ENCODE data around the gene LMTK3.

The LMTK3 gene

GRCh38 chr19:48511800-48512503 lies at the start of gene LMTK3:
Gene LMTK3 (minus strand): TSS chr19:48511835. CDS start chr19:48511576, 259 bp downstream.
- peak; percentile 83 to 92 for DNase-seq

GRCh38 chr19:48561412-48561811 lies 49.8 kb upstream of the LMTK3 start:
- no peak for DNase-seq

DNA sequence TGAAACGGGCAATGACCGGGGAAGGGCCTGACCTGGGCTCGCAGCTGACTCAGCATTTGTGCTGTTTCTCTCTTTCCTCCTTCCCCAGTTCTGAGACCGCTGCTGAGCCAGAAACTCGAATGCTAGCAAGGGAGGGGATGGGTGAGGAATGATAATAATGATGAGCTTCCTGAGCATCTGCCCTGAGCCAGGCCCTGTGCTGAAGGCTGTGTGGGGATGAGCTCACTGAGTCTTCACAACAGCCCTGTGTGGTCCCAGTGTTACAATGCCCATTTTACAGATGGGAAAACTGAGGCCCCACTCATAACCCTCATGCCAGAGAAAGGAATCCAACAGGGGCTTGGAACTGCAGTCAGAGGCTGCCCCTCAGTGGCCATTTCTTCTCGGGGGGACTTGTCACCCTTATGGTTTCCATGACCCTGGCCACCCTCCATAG lies 48.5 kb upstream of the LMTK3 start:
- no peak for DNase-seq

GRCh38 chr19:48558018-48558684 lies 46.5 kb upstream of the LMTK3 start:
- DNase-seq, result no peak

GRCh38 chr19:48556825-48557224 lies 45.2 kb upstream of the LMTK3 start:
- no peak for DNase-seq

- no peak for DNase-seq
Measured at GRCh38 chr19:48556163-48556562, 44.5 kb upstream of the LMTK3 start.

DNA sequence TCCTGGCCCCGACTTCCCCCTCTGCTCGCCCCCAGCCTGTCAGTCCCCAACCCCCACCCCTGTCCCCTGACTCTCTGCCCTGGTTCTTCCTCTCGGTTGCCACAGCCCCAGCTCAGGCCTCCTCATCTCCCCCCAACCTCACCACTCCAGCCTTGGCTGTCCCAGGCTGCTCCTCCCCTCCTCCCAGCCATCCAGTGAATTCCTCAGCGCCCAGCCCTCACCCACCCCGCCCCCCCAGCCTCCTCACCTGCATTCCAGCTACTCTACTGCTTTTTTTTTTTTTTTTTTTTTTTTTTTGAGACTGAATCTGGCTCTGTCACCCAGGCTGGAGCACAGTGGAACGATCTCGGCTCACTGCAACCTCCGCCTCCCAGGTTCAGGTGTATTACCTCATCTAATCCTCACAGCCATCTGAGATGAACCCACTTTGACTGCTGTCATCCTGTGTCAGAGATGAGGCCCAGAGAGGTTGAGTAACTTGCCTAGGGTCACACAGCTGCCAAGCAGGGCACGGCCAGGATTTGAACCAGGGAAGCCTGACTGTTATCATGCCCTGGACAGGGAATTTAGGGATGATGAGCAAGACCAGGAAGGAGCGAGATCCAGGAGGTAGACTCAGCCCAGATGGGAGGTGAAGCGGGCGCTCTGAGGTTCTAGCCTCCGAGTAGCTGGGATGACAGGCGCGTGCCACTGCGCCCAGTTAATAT lies 42.9 kb upstream of the LMTK3 start:
- no peak for DNase-seq

- DNase-seq, result no peak
Measured at GRCh38 chr19:48553676-48554384, 42.2 kb upstream of the LMTK3 start.

DNA sequence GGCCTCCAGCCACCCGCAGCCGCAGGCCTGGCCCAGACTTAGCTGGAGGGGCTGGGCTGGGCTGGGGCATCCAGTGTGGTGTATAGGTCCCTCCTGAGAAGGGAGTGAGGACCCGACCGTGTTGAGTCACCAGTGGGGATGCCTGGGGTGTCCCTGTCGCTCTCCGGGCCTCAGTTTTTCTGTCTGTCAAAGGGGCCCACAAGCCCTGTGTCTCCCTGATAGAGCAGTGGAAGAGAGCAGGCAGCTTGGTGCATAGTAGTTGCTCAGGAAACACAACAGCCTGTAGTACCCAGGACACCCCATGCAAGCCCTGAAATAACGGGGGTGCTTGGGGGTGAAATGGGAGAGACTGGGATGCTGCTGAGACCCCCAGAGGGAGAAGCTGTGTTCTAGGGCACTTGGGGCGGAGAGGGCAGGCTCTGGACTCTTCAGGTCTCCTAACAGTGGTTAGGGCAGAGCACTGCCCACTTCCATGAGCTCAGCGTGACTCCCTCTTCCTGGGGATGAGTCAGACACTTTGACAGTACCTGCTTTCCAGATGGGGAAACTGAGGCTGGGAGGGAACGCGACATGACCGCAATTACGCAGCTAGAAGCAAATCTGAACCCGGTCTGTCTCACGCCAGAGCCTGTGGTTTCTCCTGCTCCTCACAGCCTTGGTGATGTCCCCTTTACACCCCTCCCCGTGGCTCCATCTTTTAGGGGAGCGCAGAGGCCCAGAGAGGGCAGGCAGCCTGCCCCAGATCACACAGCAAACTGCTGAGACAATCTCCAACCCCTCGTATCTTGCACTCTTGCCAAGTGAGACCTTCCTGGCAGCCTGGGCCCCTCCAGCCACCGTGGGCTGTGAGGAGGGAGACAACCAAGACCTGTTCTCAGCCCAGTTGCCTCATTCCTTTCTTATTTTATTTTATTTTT lies 41.0 kb upstream of the LMTK3 start:
- DNase-seq, result no peak

DNA sequence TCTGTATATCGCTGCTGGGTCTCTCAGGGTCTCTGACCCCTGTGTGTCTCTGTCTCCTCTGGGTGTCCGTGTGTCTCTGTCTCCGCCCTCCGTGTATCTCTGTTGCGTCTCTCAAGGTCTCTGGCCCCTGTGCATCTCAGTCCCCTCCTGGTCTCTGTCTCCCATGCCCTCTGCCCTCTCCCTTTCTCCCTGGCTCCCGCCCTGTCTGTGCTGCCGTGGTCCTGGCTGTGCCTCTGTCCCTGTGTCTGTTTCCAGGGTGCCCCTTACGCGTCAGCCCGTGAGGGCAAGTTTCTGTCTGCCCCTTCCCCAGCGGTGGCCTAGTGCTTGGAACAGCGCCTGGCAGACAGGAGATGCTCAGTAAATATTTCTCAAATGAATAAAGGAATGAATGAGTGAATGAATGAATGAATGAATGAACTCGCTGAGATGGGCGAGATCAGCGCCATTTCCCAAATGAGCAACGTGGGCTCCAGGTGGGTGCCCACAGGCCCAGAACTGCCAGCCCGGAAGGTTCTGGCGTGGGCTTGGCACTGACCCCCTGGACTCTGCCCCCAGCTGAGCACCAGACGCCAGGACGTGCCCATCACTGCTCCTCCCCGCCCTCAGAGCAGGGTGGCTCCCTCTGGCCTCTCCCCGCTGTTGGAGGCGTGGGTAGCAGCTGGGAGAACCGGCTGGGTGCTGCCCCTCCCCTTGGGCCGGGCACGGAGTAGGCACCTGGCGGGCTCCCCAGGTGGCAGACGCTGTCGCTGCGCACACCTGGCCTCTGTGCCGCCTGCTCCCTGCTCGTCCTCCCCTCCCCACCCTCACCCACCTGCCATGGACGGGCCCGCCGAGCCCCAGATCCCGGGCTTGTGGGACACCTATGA lies 40.0 kb upstream of the LMTK3 start, which contains the start of gene SULT2B1:
Gene SULT2B1, plus strand, starts transcription at position 736 of the 866 bp plus-strand sequence. Its CDS starts 81 bp downstream, at position 817.
- no peak for DNase-seq

GRCh38 chr19:48549380-48549779 lies 37.7 kb upstream of the LMTK3 start:
- DNase-seq, result no peak

DNA sequence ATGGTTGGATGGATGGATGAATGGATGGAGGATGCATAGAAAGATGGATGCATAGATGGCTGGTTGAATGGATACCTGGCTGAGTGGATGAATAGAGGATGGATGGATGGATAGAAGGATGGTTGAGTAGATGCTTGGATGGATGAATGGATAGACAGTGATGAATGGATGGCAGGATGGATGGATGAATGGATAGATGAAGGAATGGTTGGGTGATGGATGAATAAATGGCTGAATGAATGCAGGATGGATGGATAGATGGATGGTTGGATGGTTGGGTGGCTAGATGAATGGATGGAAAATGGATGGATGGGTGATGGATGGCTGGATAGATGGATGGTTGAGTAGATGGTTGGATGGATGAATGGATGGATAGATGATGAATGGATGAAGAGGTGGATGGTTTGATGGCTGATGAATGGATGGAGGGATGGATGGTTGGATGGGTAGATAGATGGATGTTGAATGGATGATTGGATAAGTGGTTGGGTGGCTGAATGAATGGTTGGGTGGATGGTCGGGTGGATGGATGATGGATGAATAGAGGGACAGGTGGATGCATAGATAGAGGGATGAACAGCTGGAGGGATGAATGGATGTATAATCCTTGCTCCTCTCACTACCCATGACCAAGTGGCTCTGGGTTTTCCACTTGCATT lies 36.7 kb upstream of the LMTK3 start:
- DNase-seq, result no peak

GRCh38 chr19:48547722-48548121 lies 36.1 kb upstream of the LMTK3 start:
- no peak for DNase-seq

GRCh38 chr19:48544856-48545750 lies 33.5 kb upstream of the LMTK3 start:
- no peak for DNase-seq

DNA sequence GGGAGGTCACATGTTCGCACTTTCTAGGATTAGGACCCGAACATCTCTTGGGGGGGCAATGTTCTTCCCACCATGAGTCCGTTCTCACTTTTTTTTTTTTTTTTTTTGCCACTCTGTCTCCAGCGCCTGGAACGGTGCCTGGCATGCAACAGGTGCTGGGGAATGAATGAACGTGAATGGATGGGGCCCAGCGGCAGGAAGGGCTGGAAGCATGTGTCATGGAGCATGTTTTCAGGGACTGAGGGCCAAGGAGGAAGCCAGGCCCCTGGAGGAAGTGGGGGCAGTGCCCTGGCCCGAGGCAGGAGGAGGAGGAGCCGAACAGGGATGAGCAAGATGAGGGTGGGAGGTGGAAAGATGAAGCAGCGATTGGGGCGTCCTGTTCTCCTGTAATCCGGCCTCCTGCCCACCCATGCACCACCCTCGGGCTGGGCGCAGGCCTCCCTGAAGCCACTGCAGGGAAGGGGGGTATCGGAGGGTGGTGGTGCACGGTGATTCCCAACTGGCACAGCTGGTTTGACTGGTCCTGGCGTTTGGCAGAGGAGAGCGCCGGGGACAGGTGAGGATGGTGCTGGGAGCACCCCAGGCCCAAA lies 31.6 kb upstream of the LMTK3 start:
- no peak for DNase-seq

DNA sequence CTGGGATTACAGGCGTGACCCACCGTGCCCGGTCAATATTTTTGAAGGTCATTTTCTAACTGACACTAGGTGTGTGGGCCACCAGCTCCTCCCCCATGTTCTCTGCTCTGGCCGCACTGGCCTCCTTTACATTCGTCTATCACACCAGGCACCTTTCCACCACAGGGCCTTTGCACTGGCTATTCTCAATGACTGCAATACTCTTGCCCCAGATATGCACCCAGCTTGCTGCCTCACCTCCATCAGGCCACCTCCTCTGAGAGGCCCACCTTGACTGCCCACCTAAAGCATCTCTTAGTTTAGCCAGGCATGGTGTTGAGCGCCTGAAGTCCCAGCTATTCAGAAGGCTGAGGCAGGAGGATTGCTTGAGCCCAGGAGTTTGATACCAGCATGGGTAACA lies 30.2 kb upstream of the LMTK3 start:
- no peak for DNase-seq

DNA sequence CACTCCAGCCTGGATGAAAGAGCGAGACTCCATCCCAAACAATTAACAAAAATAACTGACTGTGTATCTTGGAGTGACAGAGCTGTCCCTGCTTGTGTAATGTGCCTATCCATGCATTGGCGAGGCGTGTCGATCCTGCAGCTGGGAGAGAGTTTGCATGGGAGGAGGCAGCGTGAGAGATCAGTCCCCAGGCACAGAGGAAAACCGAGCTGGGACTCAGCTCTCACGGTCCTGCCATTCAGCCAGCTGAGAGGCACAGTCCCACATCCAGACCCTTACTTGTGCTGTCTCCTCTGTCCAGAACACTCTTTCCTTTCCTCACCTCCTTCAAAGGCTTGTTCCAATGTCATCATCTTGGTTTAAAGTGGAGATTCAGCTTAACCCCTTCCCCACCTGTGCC lies 28.5 kb upstream of the LMTK3 start:
- DNase-seq, result no peak

DNA sequence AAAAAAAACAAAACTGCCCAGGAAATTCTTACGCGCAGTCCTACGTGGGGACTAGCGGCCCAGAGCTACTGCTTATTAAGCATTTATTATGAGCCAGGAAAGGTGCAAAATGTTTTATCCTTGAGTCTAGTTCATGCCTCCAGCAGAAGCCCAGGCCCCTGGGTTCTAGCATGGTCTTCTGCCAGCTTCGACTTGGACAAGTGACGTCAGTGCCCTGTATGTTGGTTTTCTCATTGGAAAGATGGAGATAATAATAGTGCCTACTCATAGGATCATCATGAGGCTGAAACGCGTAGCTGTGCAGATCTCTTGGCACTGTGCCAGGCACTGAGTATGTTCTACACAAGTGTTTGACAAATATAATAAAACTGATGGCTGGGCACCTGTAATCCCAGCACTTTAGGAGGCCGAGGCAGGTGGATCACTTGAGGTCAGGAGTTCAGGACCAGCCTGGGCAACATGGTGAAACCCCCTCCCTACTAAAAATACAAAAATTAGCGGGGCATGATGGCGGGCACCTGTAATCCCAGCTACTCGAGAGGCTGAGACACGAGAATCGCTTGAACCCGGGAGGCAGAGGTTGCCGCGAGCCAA lies 28.0 kb upstream of the LMTK3 start:
- DNase-seq, result no peak

All from hippocampal formation (tissue), 2 donors.